ENCODE results near the gene EFCAB8. TPM values are rescaled to one million over a fixed set of nuclear protein-coding genes. Genes with fewer than 3 reads are reported as not detected.

The EFCAB8 gene
- total RNA-seq, 1 experiment from 2014 or later, result 0.09 TPM

DNA sequence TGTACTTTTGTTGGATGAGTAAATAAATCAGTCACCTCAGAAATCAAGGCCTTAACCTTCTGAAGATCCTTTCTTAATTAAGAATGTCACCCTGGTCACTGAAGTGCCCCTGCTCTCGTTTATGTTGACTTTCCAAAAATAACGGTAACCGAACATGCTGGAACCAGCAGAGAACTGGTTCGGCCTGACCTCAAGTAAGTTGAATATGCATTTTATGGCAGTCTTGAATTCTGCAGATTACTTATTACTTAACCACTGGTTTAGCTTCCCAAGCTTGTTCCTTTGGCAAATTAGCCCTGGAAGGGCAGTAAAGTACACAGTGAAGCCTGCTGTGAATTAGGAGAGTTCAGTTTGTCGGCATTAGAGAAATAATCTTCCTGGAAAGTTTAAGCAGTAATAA lies 26.7 kb upstream of the EFCAB8 start:
- no peak for DNase-seq
- Histone ChIP-seq H2BK120ac (ENCODE audit: low read depth, low read length, poor library complexity, severe bottlenecking) (no peak overlapping the region), H3K23me2 (ENCODE audit: insufficient read length, low read depth, low read length, poor library complexity, severe bottlenecking) (no peaks in the 10 kb centered on the region), H3K18ac (ENCODE audit: insufficient read length, low read depth, low read length) (no peak overlapping the region), H3K56ac (ENCODE audit: insufficient read length, low read depth, low read length) (no peak overlapping the region), H3K23ac (ENCODE audit: insufficient read length, low read depth, low read length) (no peak overlapping the region), H3T11ph (ENCODE audit: low read length) (no peak overlapping the region), H3K4ac (ENCODE audit: low read depth, low read length) (no peak overlapping the region), H3K4me2 (ENCODE audit: insufficient read depth, insufficient read length, low read length) (no peak overlapping the region), H3K79me2 (ENCODE audit: insufficient read depth, low read length) (peaks cover 6% of the 10 kb centered on the region; the same call in 1 of the 2 replicates), H4K20me1 (ENCODE audit: control insufficient read depth, insufficient read depth, insufficient read length) (no peaks in the 10 kb centered on the region), H4K8ac (replicated peaks; ENCODE audit: insufficient read length, low read depth, low read length) (no peak overlapping the region), H2BK5ac (ENCODE audit: insufficient read length, low read length) (no peak overlapping the region), H3K14ac (ENCODE audit: insufficient read depth, low read length) (no peak overlapping the region), H2BK12ac (ENCODE audit: insufficient read length, low read depth, low read length) (no peak overlapping the region), H3K27me3 (ENCODE audit: insufficient read depth, low read length) (no peaks in the 10 kb centered on the region), H3K9me3 (ENCODE audit: control insufficient read depth, low read depth, low read length) (no peaks in the 10 kb centered on the region), H4K5ac (ENCODE audit: insufficient read length, low read depth, low read length) (no peak overlapping the region), H2AK5ac (ENCODE audit: insufficient read length, low read length) (no peak overlapping the region), H3K79me1 (ENCODE audit: insufficient read depth, low read depth, low read length, poor library complexity, severe bottlenecking) (peaks cover 7% of the 10 kb centered on the region), H3K9ac (ENCODE audit: extremely low read depth, insufficient read length, low read length) (no peak overlapping the region), H2BK20ac (ENCODE audit: low read depth, low read length, poor library complexity, severe bottlenecking) (no peak overlapping the region), H3K27ac (ENCODE audit: insufficient read length, low read depth, low read length) (no peak overlapping the region), H4K91ac (ENCODE audit: insufficient read length, low read depth, low read length) (no peak overlapping the region), H2BK15ac (ENCODE audit: low read depth, low read length) (no peak overlapping the region), H2AFZ (ENCODE audit: low read length) (no peak overlapping the region), H3K4me1 (ENCODE audit: insufficient read depth, low read length) (no peaks in the 10 kb centered on the region)
- no peaks in the 10 kb centered on the region for H3K27me3 Mint-ChIP-seq (ENCODE audit: low read depth)
- peaks cover 6 to 9% of the 10 kb centered on the region in 2 experiments; a peak in 3 of 4 replicates for H3K4me1 Mint-ChIP-seq
- TF ChIP-seq, protein P1, sequence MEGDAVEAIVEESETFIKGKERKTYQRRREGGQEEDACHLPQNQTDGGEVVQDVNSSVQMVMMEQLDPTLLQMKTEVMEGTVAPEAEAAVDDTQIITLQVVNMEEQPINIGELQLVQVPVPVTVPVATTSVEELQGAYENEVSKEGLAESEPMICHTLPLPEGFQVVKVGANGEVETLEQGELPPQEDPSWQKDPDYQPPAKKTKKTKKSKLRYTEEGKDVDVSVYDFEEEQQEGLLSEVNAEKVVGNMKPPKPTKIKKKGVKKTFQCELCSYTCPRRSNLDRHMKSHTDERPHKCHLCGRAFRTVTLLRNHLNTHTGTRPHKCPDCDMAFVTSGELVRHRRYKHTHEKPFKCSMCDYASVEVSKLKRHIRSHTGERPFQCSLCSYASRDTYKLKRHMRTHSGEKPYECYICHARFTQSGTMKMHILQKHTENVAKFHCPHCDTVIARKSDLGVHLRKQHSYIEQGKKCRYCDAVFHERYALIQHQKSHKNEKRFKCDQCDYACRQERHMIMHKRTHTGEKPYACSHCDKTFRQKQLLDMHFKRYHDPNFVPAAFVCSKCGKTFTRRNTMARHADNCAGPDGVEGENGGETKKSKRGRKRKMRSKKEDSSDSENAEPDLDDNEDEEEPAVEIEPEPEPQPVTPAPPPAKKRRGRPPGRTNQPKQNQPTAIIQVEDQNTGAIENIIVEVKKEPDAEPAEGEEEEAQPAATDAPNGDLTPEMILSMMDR (conservative IDR thresholded peaks at IDR 0.05), result no peak
- H3K36me3 Mint-ChIP-seq (ENCODE audit: insufficient read depth in 1 of 3, low read depth in 3 of 3), result peaks cover 45 to 89% (median 79%) of the 10 kb centered on the region in 3 experiments; a peak in 6 of 7 replicates
- no CpG with 5 or more reads among the region's 5 CpGs for WGBS (ENCODE audit: extremely low coverage, insufficient read length, low lambda C conversion rate)
- H3K4me3 Mint-ChIP-seq, result no peak overlapping the region
- H3K9me3 Mint-ChIP-seq, result no peaks in the 10 kb centered on the region
- peak overlapping the region in 2 of 3 experiments; percentile 41 to 90; a peak in 4 of 7 replicates for H3K27ac Mint-ChIP-seq

Data from H9 (cell line).